SU-DHL-6 (cell line): ENCODE results near the gene MECR.

Source experiments
- EZH2phosphoT487 ChIP-seq: fragments of 200-600 bp; sonication (generic), shearing (Covaris generic); conservative IDR thresholded peaks from 2 replicates; pipeline ENCODE4 v1.6.1; 2018; ENCODE audit warnings: mild to moderate bottlenecking, antibody characterized with exemption, low read length, moderate library complexity, mixed read lengths
- TF ChIP-seq, protein P1 (sequence below): fragments of 200-600 bp; sonication (generic); IDR thresholded peaks from one replicate; pipeline ENCODE4 v1.5.1; 2017; ENCODE audit warnings: antibody characterized with exemption, mild to moderate bottlenecking, low read length, moderate library complexity; ENCODE audit not compliant: insufficient read depth, poor library complexity, severe bottlenecking

DNA sequence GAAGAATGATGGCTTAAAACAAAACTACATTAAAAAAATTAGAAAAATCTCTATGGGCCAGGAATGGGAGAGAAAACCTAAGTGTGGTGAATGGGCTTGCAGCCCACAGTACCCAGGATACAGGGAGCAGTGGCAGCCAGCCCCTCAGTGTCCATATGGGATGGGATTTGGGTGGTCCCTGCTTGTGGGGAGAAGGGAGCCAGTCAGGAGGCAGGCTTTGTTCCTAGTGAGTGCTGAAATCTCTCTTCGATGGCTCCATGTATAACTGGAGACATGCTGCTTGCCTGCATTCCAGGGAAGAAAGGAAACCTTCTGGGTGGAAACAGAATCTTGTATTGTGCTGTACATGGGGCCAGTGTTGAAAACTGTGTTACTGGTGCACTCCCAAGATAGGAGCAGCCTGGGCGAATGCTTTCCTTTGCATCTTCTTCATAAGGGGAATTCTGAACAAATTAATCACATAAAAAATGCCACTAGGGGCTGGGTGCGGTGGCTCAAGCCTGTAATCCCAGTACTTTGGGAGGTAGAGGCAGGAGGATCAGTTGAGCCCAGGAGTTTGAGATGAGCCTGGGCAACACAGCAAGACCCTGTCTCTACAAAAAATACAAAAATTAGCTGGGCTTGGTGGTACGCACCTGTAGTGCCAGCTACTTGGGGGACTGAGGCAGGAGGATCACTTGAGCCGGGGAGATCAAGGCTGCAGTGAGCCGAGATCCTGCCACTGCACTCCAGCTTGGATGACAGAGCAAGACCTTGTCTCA is 41.6 kb upstream of the MECR start:
- TF ChIP-seq, protein P1, sequence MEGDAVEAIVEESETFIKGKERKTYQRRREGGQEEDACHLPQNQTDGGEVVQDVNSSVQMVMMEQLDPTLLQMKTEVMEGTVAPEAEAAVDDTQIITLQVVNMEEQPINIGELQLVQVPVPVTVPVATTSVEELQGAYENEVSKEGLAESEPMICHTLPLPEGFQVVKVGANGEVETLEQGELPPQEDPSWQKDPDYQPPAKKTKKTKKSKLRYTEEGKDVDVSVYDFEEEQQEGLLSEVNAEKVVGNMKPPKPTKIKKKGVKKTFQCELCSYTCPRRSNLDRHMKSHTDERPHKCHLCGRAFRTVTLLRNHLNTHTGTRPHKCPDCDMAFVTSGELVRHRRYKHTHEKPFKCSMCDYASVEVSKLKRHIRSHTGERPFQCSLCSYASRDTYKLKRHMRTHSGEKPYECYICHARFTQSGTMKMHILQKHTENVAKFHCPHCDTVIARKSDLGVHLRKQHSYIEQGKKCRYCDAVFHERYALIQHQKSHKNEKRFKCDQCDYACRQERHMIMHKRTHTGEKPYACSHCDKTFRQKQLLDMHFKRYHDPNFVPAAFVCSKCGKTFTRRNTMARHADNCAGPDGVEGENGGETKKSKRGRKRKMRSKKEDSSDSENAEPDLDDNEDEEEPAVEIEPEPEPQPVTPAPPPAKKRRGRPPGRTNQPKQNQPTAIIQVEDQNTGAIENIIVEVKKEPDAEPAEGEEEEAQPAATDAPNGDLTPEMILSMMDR, result no peak
- no peak for TF ChIP-seq EZH2phosphoT487
